WI38 (cell line): ENCODE data around the gene SPAG7.

Experiments used
- H3K4me3 ChIP-seq: 2 replicates; pipeline ENCODE4 v1.5.1; 2011; ENCODE audit warnings: low read depth, mild to moderate bottlenecking, control low read depth, low read length
- CTCF ChIP-seq: IDR thresholded peaks from 2 replicates; pipeline ENCODE4 v1.5.1; 2012; ENCODE audit warnings: low read depth, mild to moderate bottlenecking, control low read depth, low read length

The SPAG7 gene

GRCh38 chr17:4956493-4957061, 11.0 kb downstream of the SPAG7 start:
- 0 out of 2 replicates have a peak, but pooled peaks have one; percentile 11 for TF ChIP-seq CTCF
- H3K4me3 ChIP-seq = no peak overlapping the region

DNA sequence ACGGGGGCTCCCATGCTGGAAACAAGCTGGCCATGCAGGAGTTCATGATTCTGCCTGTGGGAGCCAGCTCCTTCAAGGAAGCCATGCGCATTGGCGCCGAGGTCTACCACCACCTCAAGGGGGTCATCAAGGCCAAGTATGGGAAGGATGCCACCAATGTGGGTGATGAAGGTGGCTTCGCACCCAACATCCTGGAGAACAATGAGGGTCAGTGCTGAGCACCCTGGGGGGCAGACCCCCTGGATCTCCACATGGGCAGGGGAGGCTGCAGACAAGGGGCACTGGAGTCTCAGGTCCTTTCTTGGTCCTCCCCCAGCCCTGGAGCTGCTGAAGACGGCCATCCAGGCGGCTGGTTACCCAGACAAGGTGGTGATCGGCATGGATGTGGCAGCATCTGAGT, 12.5 kb downstream of the SPAG7 start:
- no peak for TF ChIP-seq CTCF

DNA sequence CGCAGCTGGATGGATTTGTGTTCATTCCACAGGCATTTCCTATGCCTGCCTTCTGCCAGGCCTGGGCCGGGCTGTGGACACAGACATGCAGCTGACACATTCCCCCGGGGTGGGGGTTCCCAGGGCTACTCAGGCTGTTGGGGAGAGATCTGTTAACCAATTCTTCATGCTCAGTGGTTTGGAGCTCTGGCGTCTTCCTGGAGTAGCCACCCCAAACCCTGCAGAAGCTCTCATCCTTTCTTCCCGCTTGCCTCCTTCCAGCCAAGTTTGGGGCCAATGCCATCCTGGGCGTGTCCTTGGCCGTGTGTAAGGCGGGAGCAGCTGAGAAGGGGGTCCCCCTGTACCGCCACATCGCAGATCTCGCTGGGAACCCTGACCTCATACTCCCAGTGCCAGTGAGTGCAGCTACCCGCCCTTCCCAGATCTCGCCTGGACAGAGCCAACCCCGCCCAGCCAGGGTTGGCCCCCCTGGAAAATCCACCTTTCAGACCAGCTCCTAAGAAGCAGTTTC, 14.1 kb downstream of the SPAG7 start:
- no peak overlapping the region for H3K4me3 ChIP-seq
- TF ChIP-seq CTCF = no peak

More for the DNA sequence above, 12.5 kb downstream of the SPAG7 start:
- H3K4me3 ChIP-seq = no peak overlapping the region

- TF ChIP-seq CTCF = no peak
- no peak overlapping the region for H3K4me3 ChIP-seq
These were observed 16.1 kb downstream of the SPAG7 start for GRCh38 chr17:4951486-4951885.

- TF ChIP-seq CTCF = no peak
- H3K4me3 ChIP-seq = peak within 1 kb of the TSS; percentile 41
These were observed 16.8 kb downstream of the SPAG7 start, which contains the start of gene ENO3 for GRCh38 chr17:4950746-4951204. ENO3 (plus strand) TSS chr17:4951119; CDS start chr17:4951830, 711 bp downstream.

DNA sequence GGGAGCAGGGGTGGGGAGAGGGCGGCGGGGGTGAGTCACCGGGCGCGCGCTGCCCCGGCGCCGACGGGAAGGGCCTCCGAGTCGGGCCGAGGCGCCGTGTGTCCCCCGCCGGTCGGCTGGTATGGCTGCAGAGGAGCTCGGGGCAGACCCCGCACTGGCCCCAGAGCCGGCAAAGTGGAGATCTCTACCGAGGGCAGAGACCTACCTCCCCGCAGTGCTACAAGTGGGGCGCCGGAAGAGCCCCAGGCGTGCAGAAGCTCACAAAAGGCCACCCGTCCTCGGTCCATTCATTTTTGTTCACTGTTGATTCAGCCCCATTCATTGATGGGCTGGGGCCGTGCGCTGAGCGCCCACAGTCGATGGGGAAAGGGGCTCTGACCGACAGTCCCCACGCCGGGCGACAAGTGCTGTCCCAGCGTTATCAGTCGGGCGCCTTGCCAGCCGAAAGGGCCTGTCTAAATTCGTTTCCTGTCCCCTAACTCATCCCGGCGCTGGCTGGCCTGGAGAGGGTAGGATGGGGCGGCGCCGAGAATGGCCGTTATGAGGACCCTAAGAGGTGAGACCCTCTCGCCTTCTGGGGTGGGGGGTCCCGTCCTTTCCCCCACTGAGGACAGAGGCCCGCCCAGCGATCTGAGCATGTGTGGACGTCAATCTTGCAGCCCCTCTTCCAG, 17.4 kb downstream of the SPAG7 start:
- TF ChIP-seq CTCF = no peak
- H3K4me3 ChIP-seq = peak overlapping the region; percentile 41

GRCh38 chr17:4949321-4950074, 18.1 kb downstream of the SPAG7 start:
- peak overlapping the region; percentile 93 for H3K4me3 ChIP-seq
- TF ChIP-seq CTCF = no peak
